PFSK-1 (cell line): ENCODE data around the gene CCR2.

Experiments used
- FOXP2 ChIP-seq: optimal IDR thresholded peaks from 2 replicates; pipeline ENCODE3; 2011; ENCODE audit warnings: borderline replicate concordance, control low read depth, inconsistent platforms; ENCODE audit not compliant: insufficient read depth; ENCODE audit errors: extremely low read length, extremely low read depth
- POLR2AphosphoS5 ChIP-seq: IDR thresholded peaks from 2 replicates; pipeline ENCODE4 v1.6.1; 2012; ENCODE audit warnings: low read depth, mild to moderate bottlenecking, control low read depth, low read length, moderate library complexity
- SIN3A ChIP-seq: IDR thresholded peaks from 2 replicates; pipeline ENCODE4 v1.6.1; 2012; ENCODE audit warnings: mild to moderate bottlenecking, low read length, moderate library complexity, borderline replicate concordance; ENCODE audit not compliant: insufficient read depth
- TAF1 ChIP-seq: IDR thresholded peaks from 2 replicates; pipeline ENCODE4 v1.6.1; 2012; ENCODE audit warnings: low read length, control low read depth, borderline replicate concordance; ENCODE audit not compliant: insufficient read depth
- TF ChIP-seq, protein P1 (sequence below), 2 experiments: IDR thresholded peaks; 2 replicates each; pipeline versions ENCODE4 v1.6.1 to v1.8.0; 2011 to 2012; ENCODE audit warnings: low read depth in 2 of 2, low read length in 2 of 2, control low read depth in 1 of 2, inconsistent platforms in 1 of 2, mild to moderate bottlenecking in 1 of 2, moderate library complexity in 1 of 2; ENCODE audit not compliant: insufficient read depth in 1 of 2

GRCh38 chr3:46386205-46386604 lies 32.3 kb downstream of the CCR2 start:
- TF ChIP-seq, protein P1, sequence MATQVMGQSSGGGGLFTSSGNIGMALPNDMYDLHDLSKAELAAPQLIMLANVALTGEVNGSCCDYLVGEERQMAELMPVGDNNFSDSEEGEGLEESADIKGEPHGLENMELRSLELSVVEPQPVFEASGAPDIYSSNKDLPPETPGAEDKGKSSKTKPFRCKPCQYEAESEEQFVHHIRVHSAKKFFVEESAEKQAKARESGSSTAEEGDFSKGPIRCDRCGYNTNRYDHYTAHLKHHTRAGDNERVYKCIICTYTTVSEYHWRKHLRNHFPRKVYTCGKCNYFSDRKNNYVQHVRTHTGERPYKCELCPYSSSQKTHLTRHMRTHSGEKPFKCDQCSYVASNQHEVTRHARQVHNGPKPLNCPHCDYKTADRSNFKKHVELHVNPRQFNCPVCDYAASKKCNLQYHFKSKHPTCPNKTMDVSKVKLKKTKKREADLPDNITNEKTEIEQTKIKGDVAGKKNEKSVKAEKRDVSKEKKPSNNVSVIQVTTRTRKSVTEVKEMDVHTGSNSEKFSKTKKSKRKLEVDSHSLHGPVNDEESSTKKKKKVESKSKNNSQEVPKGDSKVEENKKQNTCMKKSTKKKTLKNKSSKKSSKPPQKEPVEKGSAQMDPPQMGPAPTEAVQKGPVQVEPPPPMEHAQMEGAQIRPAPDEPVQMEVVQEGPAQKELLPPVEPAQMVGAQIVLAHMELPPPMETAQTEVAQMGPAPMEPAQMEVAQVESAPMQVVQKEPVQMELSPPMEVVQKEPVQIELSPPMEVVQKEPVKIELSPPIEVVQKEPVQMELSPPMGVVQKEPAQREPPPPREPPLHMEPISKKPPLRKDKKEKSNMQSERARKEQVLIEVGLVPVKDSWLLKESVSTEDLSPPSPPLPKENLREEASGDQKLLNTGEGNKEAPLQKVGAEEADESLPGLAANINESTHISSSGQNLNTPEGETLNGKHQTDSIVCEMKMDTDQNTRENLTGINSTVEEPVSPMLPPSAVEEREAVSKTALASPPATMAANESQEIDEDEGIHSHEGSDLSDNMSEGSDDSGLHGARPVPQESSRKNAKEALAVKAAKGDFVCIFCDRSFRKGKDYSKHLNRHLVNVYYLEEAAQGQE (IDR thresholded peaks at IDR 0.05; ENCODE audit: insufficient read depth in 1 of 2, low read depth in 2 of 2, low read length in 2 of 2): no peak
- TF ChIP-seq SIN3A (no peak), POLR2AphosphoS5 (no peak), TAF1 (no peak), FOXP2 (no peak)
